K562 (cell line): Measurements from ENCODE around the gene BRINP1. TPM values are rescaled to one million over a fixed set of nuclear protein-coding genes. Genes with fewer than 3 reads are reported as not detected.
A peak's percentile ranks its signal among the peaks of the same experiment; 100 is the strongest.

ENCODE experiments used
- ATAC-seq: fragments of 200-7000 bp; cut with Tn5 transposase; 3 replicates; pipeline ENCODE4 v1.9.1; 2020; ENCODE audit warnings: moderate library complexity
- BruUV-seq: library from RNA; stranded (reverse); fragments of 400-500 nt; replicated peaks from 2 replicates; lab custom pipeline; 2021; lab: Mats Ljungman, UMichigan
- CTCF ChIA-PET: fragments of 300-600 bp; formaldehyde crosslinking; extraction: SDS; loops from one replicate; lab custom pipeline; 2021; ENCODE audit warnings: low intra/inter-chr PET ratio; lab: Yijun Ruan, JAX
- POLR2A ChIA-PET: fragments of 300-600, 350-650 bp; sonication (Branson Sonifier 250); formaldehyde crosslinking; extraction: SDS; loops from one replicate; lab custom pipeline; 2021; ENCODE audit warnings: antibody characterized with exemption, inconsistent platforms; lab: Yijun Ruan, JAX
- DNase-seq, 4 experiments: peaks; one replicate each; pipeline versions ENCODE4 v3.0.0 to v3.0.0-alpha.2; 2011 to 2018; ENCODE audit warnings: low spot score in 3 of 4, mixed read lengths in 3 of 4; ENCODE audit errors: extremely low read depth in 1 of 4
- FAIRE-seq: peaks from 2 replicates; lab custom pipeline; 2011; peaks lifted over from hg19 to GRCh38; lab: Jason Lieb, UNC
- H2AFZ ChIP-seq: 2 replicates; pipeline ENCODE4 v1.6.0; 2011; ENCODE audit warnings: low read depth, low read length, control low read depth, inconsistent platforms
- H3K27ac ChIP-seq: fragments of 200-600 bp; 3 replicates; pipeline ENCODE4 v1.8.0; 2011; ENCODE audit warnings: low read depth, mild to moderate bottlenecking, control low read depth, inconsistent platforms, low read length, moderate library complexity, mixed read lengths; ENCODE audit errors: extremely low read depth
- H3K27me3 ChIP-seq, 2 experiments: fragments of 300-600 bp in 1 of 2; 2 replicates in 1 of 2; 3 replicates in 1 of 2; pipeline versions ENCODE4 v1.6.0 to v1.8.0; 2011; ENCODE audit warnings: inconsistent platforms in 2 of 2, low read length in 2 of 2, mild to moderate bottlenecking in 1 of 2, mixed read lengths in 1 of 2, moderate library complexity in 1 of 2; ENCODE audit not compliant: control insufficient read depth in 2 of 2, insufficient read depth in 2 of 2
- H3K36me3 ChIP-seq: fragments of 300-600 bp; 3 replicates; pipeline ENCODE4 v1.8.0; 2011; ENCODE audit warnings: mild to moderate bottlenecking, low read length, inconsistent platforms; ENCODE audit not compliant: control insufficient read depth, insufficient read depth
- H3K4me1 ChIP-seq, 2 experiments: fragments of 200-600 bp in 1 of 2; replicated peaks in 1 of 2; 2 replicates in 1 of 2; 3 replicates in 1 of 2; pipeline versions ENCODE4 v1.5.1 to v1.8.0; 2011; ENCODE audit warnings: inconsistent platforms in 2 of 2, low read length in 2 of 2, mild to moderate bottlenecking in 1 of 2, mixed read lengths in 1 of 2, moderate library complexity in 1 of 2; ENCODE audit not compliant: control insufficient read depth in 2 of 2, insufficient read depth in 2 of 2
- H3K4me2 ChIP-seq: 2 replicates; pipeline ENCODE4 v1.6.1; 2011; ENCODE audit warnings: low read length, control low read depth, inconsistent platforms, mixed read lengths; ENCODE audit not compliant: insufficient read depth
- H3K4me3 ChIP-seq: fragments of 200-600 bp; sonication (generic), shearing (Covaris generic); 2 replicates; pipeline ENCODE4 v1.5.1; 2016; ENCODE audit warnings: control low read depth, inconsistent platforms
- H3K79me2 ChIP-seq: fragments of 200-600 bp; 3 replicates; pipeline ENCODE4 v1.8.0; 2011; ENCODE audit warnings: low read length, inconsistent platforms; ENCODE audit not compliant: control insufficient read depth, insufficient read depth
- H3K9ac ChIP-seq, 2 experiments: 2 replicates each; pipeline versions ENCODE4 v1.6.0 to v1.6.1; 2011; ENCODE audit warnings: low read depth in 2 of 2, low read length in 2 of 2, control low read depth in 1 of 2, inconsistent platforms in 1 of 2, mild to moderate bottlenecking in 1 of 2, mixed read lengths in 1 of 2; ENCODE audit not compliant: insufficient read depth in 1 of 2
- H3K9me1 ChIP-seq: one replicate; pipeline ENCODE4 v1.6.0; 2011; ENCODE audit warnings: inconsistent platforms, mild to moderate bottlenecking, low read length, moderate library complexity; ENCODE audit not compliant: control insufficient read depth, insufficient read depth
- H3K9me3 ChIP-seq: replicated peaks from 2 replicates; pipeline ENCODE4 v1.5.1; 2011; ENCODE audit warnings: low read depth, low read length, inconsistent platforms; ENCODE audit not compliant: control insufficient read depth, insufficient read depth
- H4K20me1 ChIP-seq: replicated peaks from 2 replicates; pipeline ENCODE4 v1.6.1; 2011; ENCODE audit warnings: low read length, inconsistent platforms, mixed read lengths; ENCODE audit not compliant: control insufficient read depth, insufficient read depth
- MIER1 ChIP-seq: fragments of 450-650 bp; IDR thresholded peaks from 2 replicates; pipeline ENCODE4 v1.6.1; 2016; ENCODE audit warnings: antibody characterized with exemption, mild to moderate bottlenecking, low read depth
- RAD21 ChIP-seq, 2 experiments: fragments of 250-450 bp in 1 of 2; fragments of 450-650 bp in 1 of 2; sonication (Bioruptor Pico) in 1 of 2; formaldehyde crosslinking in 1 of 2; IDR thresholded peaks in 1 of 2; conservative IDR thresholded peaks in 1 of 2; 2 replicates each; pipeline versions ENCODE4 v1.4.0 to v1.8.0; 2020 to 2022; ENCODE audit warnings: mild to moderate bottlenecking in 2 of 2, moderate library complexity in 1 of 2
- ZNF3 ChIP-seq: fragments of 250-450 bp; sonication (Bioruptor Pico); IDR thresholded peaks from 2 replicates; pipeline ENCODE4 v1.5.0; 2021; ENCODE audit warnings: mild to moderate bottlenecking, moderate library complexity
- WGBS: fragments of 100-300 bp; shearing (Covaris generic); methylation state at CpG from one replicate; pipeline ENCODE4 v1.1.6; 2016; ENCODE audit warnings: low coverage, mixed read lengths; ENCODE audit not compliant: insufficient coverage; ENCODE audit errors: missing lambda C conversion rate; 5-methylcytosine and 5-hydroxymethylcytosine counted together
- in situ Hi-C: fragments of 300-500 bp; cut with MboI; formaldehyde crosslinking; loops from 4 replicates; pipeline ENCODE4 v1.15.0; 2018; ENCODE audit warnings: inconsistent platforms, mixed read lengths
- intact Hi-C: fragments of 100-400 bp; cut with micrococcal nuclease; formaldehyde crosslinking; loops from 2 replicates; pipeline ENCODE4 v1.14.2; 2022
- polyA plus RNA-seq, 8 experiments: library from polyadenylated mRNA; depleted of rRNA in 4 of 8; stranded (reverse) in 5 of 8; unstranded in 3 of 8; fragments of >200 nt; fragmentation: Nextera tagmentation in 2 of 8; fragmentation: Illumina TruSeq in 1 of 8; extraction: Ambion mirVana in 2 of 8; extraction: Trizol in 1 of 8; gene quantifications; 2 replicates each; pipeline versions ENCODE4 v1.2.1 to v1.2.3, GENCODE V29; 2011 to 2014; ENCODE audit warnings: inconsistent platforms in 1 of 8, missing spikeins in 1 of 8
- total RNA-seq, 7 experiments: library from RNA; depleted of rRNA in 6 of 7; stranded (reverse); fragments of >200 nt in 6 of 7; fragmentation: Illumina TruSeq in 2 of 7; extraction: Trizol in 2 of 7; gene quantifications; 2 replicates each; pipeline versions ENCODE4 v1.2.1 to v1.2.3, GENCODE V29; 2011 to 2021; ENCODE audit warnings: low replicate concordance in 1 of 7
- TF ChIP-seq, protein P1 (sequence below): fragments of 450-650 bp; formaldehyde crosslinking; conservative IDR thresholded peaks from 2 replicates; pipeline ENCODE4 v1.4.0; 2022; ENCODE audit warnings: mild to moderate bottlenecking, missing genetic modification characterization
- TF ChIP-seq, protein P2 (sequence below), 3 experiments: IDR thresholded peaks in 2 of 3; conservative IDR thresholded peaks in 1 of 3; 2 replicates each; pipeline ENCODE4 v1.5.1; 2011 to 2012; ENCODE audit warnings: low read length in 3 of 3, mild to moderate bottlenecking in 3 of 3, control low read depth in 2 of 3, improper control_type of control experiment in 1 of 3, inconsistent platforms in 1 of 3, low read depth in 1 of 3, mixed read lengths in 1 of 3, moderate library complexity in 1 of 3; ENCODE audit not compliant: insufficient read depth in 2 of 3

Gene BRINP1
- total and polyA plus RNA-seq, 9 of the 15 experiments (the other 6 are each of a cell fraction or from before 2014, with no cell fraction given): not detected

DNA sequence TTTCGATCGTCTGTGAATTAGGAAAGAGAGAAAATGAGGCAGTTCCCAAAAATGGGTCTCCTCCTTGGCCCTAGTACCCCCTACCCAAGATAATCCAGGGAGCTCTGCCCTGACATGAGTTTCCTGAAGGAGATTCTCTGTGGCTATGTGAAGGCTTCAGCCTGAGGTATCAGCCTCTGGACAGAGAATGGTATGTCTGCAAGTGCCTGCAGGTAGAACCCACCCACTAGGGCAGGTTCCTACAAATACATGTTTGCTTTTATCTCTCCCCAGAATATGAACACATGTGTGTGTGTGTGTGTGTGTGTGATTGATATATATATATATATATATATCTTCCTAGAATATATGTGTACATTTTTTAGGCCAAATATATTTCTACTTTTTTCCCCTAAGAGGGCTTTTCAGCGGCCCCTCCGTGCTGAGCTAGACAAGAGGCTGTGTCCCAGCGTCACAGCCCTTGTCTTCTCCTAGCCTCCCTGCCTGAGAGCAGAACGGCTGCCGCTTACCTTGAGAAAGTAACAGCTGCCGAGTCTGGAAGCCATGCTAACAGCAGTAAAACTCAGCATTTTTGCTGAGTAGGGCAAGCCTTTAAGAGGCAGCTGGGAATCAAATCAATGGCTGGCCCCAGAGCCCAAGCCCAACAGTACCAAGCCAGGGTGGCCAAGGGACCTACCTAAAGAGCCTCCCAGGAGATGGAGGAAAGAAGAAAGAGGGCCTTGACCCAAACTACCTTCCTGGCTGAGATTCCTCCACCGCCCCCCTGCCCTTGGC, 2.1 kb downstream of the BRINP1 start (continued):
- TF ChIP-seq MIER1: no peak
- TF ChIP-seq, all 486 proteins: peak for 0

DNA sequence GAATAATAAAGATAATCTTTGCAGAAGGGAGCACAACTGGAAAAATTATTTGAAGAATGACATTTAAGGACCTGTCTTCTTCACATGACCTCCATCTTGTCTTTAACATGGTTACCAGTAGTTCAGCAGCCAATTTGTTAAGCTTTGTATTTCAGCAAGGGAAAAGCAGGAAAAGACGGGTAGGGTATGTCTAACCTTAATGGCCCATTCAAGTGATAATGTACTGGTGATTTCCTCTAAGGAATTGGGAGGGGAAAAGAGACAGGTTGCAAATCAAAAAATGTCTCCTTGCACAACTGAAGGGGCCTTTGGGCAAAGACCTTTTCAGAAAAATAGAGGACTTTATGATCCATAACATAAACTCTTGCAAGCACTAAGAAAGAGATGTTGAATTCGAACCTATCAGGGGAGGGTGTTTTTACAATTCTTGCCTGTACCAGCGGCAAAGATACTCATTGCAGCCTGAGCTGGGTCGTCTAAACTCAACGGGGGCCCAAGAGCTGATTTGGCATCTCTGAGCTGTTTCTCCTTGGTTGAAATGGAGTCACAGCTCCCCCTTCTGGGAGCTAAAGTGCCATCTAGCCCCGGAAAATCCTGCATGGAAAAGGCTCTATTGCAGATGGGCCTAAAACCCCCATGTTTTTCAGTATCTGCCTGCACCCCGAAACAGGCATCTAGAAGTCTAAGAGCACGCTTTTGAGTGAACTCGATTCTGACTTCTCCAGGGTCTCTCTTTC, 3.8 kb downstream of the BRINP1 start:
- under 1% methylated on average over 9 of the region's 9 CpGs for WGBS
- intact Hi-C loops: loop anchor here (10.0 kb wide), 1 partner anchor 1721 kb away; no protein-coding TSS in a partner anchor
- Histone ChIP-seq H3K9me3 (no peaks in the 10 kb centered on the region), H3K9ac (no peak overlapping the region), H3K27ac (no peak overlapping the region), H3K79me2 (no peaks in the 10 kb centered on the region), H3K27me3 (no peaks in the 10 kb centered on the region), H3K4me3 (no peak overlapping the region), H3K4me2 (no peak overlapping the region), H3K9me1 (no peaks in the 10 kb centered on the region), H4K20me1 (no peaks in the 10 kb centered on the region), H2AFZ (no peak overlapping the region), H3K4me1 (no peaks in the 10 kb centered on the region), H3K36me3 (no peaks in the 10 kb centered on the region)
- ChIA-PET CTCF (no interaction called here), POLR2A (interaction anchor here (0.8 kb wide), 1 partner anchor 1614 kb away, joined by 3 read pairs; no protein-coding TSS in a partner anchor)
- TF ChIP-seq ZNF3 (CRISPR knock-in tag): no peak
- TF ChIP-seq, protein P1, sequence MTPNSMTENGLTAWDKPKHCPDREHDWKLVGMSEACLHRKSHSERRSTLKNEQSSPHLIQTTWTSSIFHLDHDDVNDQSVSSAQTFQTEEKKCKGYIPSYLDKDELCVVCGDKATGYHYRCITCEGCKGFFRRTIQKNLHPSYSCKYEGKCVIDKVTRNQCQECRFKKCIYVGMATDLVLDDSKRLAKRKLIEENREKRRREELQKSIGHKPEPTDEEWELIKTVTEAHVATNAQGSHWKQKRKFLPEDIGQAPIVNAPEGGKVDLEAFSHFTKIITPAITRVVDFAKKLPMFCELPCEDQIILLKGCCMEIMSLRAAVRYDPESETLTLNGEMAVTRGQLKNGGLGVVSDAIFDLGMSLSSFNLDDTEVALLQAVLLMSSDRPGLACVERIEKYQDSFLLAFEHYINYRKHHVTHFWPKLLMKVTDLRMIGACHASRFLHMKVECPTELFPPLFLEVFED: no peak
- peak; percentile 24 to 40; a peak in 2 of 4 replicates for TF ChIP-seq RAD21 (CRISPR knock-in tag; conservative IDR thresholded peaks at IDR 0.05 in 1 of 2, IDR thresholded peaks at IDR 0.05 in 1 of 2)
- TF ChIP-seq, protein P2, sequence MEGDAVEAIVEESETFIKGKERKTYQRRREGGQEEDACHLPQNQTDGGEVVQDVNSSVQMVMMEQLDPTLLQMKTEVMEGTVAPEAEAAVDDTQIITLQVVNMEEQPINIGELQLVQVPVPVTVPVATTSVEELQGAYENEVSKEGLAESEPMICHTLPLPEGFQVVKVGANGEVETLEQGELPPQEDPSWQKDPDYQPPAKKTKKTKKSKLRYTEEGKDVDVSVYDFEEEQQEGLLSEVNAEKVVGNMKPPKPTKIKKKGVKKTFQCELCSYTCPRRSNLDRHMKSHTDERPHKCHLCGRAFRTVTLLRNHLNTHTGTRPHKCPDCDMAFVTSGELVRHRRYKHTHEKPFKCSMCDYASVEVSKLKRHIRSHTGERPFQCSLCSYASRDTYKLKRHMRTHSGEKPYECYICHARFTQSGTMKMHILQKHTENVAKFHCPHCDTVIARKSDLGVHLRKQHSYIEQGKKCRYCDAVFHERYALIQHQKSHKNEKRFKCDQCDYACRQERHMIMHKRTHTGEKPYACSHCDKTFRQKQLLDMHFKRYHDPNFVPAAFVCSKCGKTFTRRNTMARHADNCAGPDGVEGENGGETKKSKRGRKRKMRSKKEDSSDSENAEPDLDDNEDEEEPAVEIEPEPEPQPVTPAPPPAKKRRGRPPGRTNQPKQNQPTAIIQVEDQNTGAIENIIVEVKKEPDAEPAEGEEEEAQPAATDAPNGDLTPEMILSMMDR (IDR thresholded peaks at IDR 0.05 in 2 of 3, conservative IDR thresholded peaks at IDR 0.05 in 1 of 3; ENCODE audit: insufficient read depth in 2 of 3, low read depth in 1 of 3, low read length in 3 of 3): peak; percentile 21 to 36 (median 35); a peak in 3 of 6 replicates
- ATAC-seq: no peak
- FAIRE-seq: no peak
- no TSS peak for BruUV-seq
- in situ Hi-C loops: no loop called here
- peak in 3 of 4 experiments; percentile 6 to 14 (median 11) for DNase-seq
